Measurements from ENCODE around the gene MAP4K4. TPM values are rescaled to one million over a fixed set of nuclear protein-coding genes. Genes with fewer than 3 reads are reported as not detected.

Gene MAP4K4
- total RNA-seq, 1 donor from 2014 or later: 48.0 TPM

- Histone ChIP-seq H3K9me3 (no peaks in the 10 kb centered on the region), H3K4me3 (no peak overlapping the region), H3K27ac (peak overlapping the region in 1 of 2 donors; percentile 55), H3K36me3 (no peaks in the 10 kb centered on the region), H3K27me3 (no peaks in the 10 kb centered on the region), H3K4me1 (peaks cover 10 to 40% of the 10 kb centered on the region in 2 donors)
- DNase-seq (ENCODE audit: low spot score in 2 of 2): no peak
- no peak for TF ChIP-seq CTCF (IDR thresholded peaks at IDR 0.05)
- intact Hi-C loops (cut with DNase I): no loop called here
These were observed 37.6 kb downstream of the MAP4K4 start for GRCh38 chr2:101735166-101735533.

- Histone ChIP-seq H3K4me1 (peaks cover 10 to 46% of the 10 kb centered on the region in 2 donors), H3K36me3 (no peaks in the 10 kb centered on the region), H3K9me3 (no peaks in the 10 kb centered on the region), H3K4me3 (no peak overlapping the region), H3K27ac (peak overlapping the region; percentile 54 to 55), H3K27me3 (no peaks in the 10 kb centered on the region)
- intact Hi-C loops (cut with DNase I): loop anchor here (2.0 kb wide), 1 partner anchor 37 kb away; no protein-coding TSS in a partner anchor
- TF ChIP-seq CTCF (IDR thresholded peaks at IDR 0.05): no peak
- no peak for DNase-seq (ENCODE audit: low spot score in 2 of 2)
These were observed 38.7 kb downstream of the MAP4K4 start for GRCh38 chr2:101736233-101736632.

DNA sequence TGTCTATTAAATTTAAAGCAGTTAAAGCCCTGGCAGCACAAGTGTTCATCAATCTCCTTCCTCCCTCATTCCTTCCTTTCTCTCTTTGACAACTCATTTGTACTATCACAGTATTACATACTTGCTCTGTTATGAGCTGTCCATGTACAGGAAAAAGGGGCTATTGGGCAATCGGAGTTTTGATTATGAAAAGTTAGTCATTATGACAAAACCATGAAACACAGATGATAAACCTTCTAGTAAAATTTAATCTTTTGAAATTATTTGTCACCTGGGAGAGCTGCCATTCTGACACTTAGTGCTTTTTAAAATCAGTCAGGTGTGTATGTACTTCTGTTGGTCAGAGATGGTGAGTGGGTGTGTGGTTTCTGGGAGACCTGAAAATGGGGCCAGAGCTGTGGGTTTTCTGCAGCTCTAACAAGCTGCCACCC, 39.4 kb downstream of the MAP4K4 start:
- H3K36me3 ChIP-seq: no peaks in the 10 kb centered on the region
- no peak overlapping the region for H3K4me3 ChIP-seq
- peaks cover 10 to 53% of the 10 kb centered on the region in 2 donors for H3K4me1 ChIP-seq
- TF ChIP-seq CTCF (IDR thresholded peaks at IDR 0.05): no peak
- H3K9me3 ChIP-seq: no peaks in the 10 kb centered on the region
- no peaks in the 10 kb centered on the region for H3K27me3 ChIP-seq
- intact Hi-C loops (cut with DNase I): loop anchor here (2.0 kb wide), 1 partner anchor 38 kb away; no protein-coding TSS in a partner anchor
- no peak for DNase-seq (ENCODE audit: low spot score in 2 of 2)
- H3K27ac ChIP-seq: peak overlapping the region; percentile 54 to 55

DNA sequence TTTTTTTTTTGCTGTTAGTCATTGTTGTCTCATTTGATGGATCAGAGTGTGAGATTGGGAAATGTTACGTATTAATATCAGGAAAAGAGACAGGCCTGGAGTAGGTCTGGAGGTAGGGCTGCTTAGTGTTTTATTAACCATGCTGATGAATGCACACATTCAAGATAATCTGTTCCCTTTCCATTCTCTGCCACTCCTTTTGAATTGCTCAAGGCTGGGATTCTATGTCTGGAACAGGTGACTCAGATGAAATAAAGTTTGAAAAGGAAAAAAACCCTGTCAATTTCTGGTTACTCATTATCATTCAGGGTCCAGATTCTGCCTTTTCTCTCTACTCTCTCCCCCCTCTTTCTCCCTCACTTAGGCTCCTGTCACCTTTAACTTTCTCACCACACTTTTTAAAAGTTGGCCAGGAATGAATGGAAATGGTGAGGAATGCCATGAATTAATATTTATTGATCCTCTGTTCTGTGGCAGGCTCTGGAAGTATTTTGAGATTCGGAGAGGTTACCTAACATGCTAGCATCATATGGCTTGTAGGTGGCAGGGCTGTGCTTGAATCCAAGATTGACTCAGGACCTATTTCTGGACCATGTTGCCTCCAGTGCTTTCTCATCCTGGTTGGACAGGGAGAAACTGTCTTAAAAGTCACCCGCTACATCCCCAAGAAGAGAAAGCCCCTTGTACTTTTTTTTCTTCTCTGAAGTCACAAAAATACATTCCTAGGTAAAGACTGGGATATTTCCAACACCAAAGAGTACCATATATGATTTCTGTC, 40.2 kb downstream of the MAP4K4 start:
- H3K4me3 ChIP-seq: no peak overlapping the region
- H3K4me1 ChIP-seq: peaks cover 10 to 58% of the 10 kb centered on the region in 2 donors
- peak overlapping the region in 1 of 2 donors; percentile 54 for H3K27ac ChIP-seq
- no peak for DNase-seq (ENCODE audit: low spot score in 2 of 2)
- intact Hi-C loops (cut with DNase I): loop anchor here (2.0 kb wide), 1 partner anchor 39 kb away; no protein-coding TSS in a partner anchor
- H3K27me3 ChIP-seq: no peaks in the 10 kb centered on the region
- TF ChIP-seq CTCF (IDR thresholded peaks at IDR 0.05): no peak
- H3K9me3 ChIP-seq: no peaks in the 10 kb centered on the region
- no peaks in the 10 kb centered on the region for H3K36me3 ChIP-seq

GRCh38 chr2:101738649-101739048, 41.1 kb downstream of the MAP4K4 start:
- no peaks in the 10 kb centered on the region for H3K9me3 ChIP-seq
- no peak for DNase-seq (ENCODE audit: low spot score in 2 of 2)
- no peak overlapping the region for H3K4me3 ChIP-seq
- no peak for TF ChIP-seq CTCF (IDR thresholded peaks at IDR 0.05)
- no peaks in the 10 kb centered on the region for H3K27me3 ChIP-seq
- peak overlapping the region in 1 of 2 donors; percentile 12 for H3K27ac ChIP-seq
- H3K36me3 ChIP-seq: no peaks in the 10 kb centered on the region
- intact Hi-C loops (cut with DNase I): no loop called here
- peaks cover 10 to 60% of the 10 kb centered on the region in 2 donors for H3K4me1 ChIP-seq
